Activated CD4-positive, CD25-positive, alpha-beta regulatory T cell treated with anti-CD3 and anti-CD28 coated beads, Interleukin-2, amount 50 U/mL, for 24 hours (primary cell): ENCODE data around the gene STXBP2.

Experiments used
- ATAC-seq, 2 donors: fragments of 150-1000 bp; cut with Tn5 transposase; one replicate each; pipeline ENCODE4 v1.10.0; 2021; ENCODE audit warnings: mild to moderate bottlenecking in 1 of 2, moderate library complexity in 1 of 2

The STXBP2 gene

GRCh38 chr19:7681340-7682174 lies 44.6 kb downstream of the STXBP2 start:
- peak; percentile 46 to 52 for ATAC-seq

DNA sequence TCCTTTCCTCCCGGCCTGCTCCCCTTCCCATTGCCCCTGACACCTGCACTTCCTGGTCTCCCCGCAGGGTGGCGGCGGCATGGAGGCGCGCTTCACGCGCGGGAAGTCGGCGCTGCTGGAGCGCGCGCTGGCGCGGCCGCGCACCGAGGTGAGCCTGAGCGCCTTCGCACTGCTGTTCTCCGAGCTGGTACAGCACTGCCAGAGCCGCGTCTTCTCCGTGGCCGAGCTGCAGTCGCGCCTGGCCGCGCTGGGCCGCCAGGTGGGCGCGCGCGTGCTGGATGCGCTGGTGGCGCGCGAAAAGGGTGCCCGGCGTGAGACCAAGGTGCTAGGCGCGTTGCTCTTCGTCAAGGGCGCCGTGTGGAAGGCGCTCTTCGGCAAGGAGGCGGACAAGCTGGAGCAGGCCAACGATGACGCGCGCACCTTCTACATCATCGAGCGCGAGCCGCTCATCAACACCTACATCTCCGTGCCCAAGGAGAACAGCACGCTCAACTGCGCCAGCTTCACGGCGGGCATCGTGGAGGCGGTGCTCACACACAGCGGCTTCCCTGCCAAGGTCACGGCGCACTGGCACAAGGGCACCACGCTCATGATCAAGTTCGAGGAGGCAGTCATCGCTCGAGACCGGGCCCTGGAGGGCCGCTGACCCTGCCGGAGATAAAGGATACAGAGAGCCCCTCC lies 45.4 kb downstream of the STXBP2 start:
- ATAC-seq = no peak

- ATAC-seq = no peak
These were observed 48.9 kb downstream of the STXBP2 start for GRCh38 chr19:7685546-7686445.

- ATAC-seq = no peak
These were observed 50.3 kb downstream of the STXBP2 start for GRCh38 chr19:7687177-7687576.

GRCh38 chr19:7689165-7689564 lies 52.3 kb downstream of the STXBP2 start:
- ATAC-seq = no peak

DNA sequence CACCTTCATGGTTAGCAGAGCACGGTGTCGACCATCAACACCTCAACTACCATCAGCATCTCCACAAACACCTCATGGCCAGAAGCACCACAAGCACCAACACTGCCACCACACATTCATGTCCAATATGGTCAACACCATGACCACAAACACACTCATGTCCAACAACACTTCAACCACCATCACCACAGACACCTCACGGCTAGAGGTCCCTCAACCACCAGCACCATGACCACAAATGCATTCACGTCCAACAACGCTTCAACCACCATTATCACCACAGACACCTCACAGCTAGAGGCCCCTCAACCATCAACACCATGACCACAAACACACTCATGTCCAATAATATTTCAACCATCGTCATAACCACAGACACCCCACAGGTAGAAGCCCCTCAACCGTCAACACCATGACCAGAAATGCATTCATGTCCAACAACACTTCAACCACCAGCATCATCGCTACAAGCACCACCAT lies 53.9 kb downstream of the STXBP2 start:
- peak in 1 of 2 donors; percentile 24 for ATAC-seq

DNA sequence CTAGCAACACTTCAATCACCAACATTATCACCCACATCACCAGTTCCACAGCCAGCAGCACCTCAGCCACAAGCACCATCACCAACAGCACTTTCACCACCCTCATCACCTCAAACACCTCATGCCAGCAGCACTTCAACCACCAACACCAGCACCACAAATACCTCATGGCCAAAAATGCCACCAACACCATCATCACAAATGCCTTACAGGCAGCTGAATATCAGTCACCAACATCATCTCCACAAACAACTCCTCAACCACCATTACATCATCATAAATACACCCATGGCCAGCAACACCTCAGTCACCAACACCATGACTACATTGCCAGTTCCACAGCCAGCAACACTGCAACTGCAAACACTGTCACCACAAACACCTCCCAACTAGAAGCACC lies 54.6 kb downstream of the STXBP2 start:
- ATAC-seq = peak; percentile 27 to 50

GRCh38 chr19:7692417-7693088 lies 55.6 kb downstream of the STXBP2 start:
- ATAC-seq = peak; percentile 38 to 52

GRCh38 chr19:7694499-7694898 lies 57.6 kb downstream of the STXBP2 start:
- no peak for ATAC-seq
